ENCODE data around the gene AQP1. TPM values are rescaled to one million over a fixed set of nuclear protein-coding genes. Genes with fewer than 3 reads are reported as not detected.

AQP1 gene
- total and polyA plus RNA-seq, 4 donors: 8.9 to 76.3 (median 23.5) TPM

DNA sequence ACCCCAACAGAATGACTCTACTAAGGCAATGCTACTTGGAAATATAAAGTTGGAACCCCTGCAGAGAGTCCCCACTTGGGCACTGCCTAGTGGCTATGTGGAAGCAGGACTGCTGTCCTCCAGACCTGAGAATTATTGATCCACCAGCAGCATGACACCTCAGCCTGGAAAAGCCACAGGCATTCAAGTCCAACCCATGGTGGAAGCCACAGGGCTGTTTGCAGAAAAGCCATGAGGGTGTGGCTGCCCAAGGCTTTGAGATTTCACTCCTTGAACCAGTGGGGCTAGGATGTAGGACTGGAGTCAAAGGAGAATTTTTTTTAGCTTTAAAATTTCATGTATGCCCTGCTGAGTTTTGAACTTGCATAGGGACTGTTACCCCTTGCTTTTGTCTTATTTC, 38.5 kb downstream of the AQP1 start:
- Histone ChIP-seq H3K27ac (ENCODE audit: low read depth in 1 of 2, low read length in 2 of 2) (no peak overlapping the region), H3K27me3 (ENCODE audit: control insufficient read depth in 4 of 4, insufficient read depth in 4 of 4, low read length in 3 of 4) (no peaks in the 10 kb centered on the region), H3K9ac (ENCODE audit: low read depth in 1 of 2, low read length in 2 of 2) (no peak overlapping the region), H3K4me3 (ENCODE audit: low read depth in 1 of 3, low read length in 3 of 3) (no peak overlapping the region), H3K9me3 (ENCODE audit: control insufficient read depth in 4 of 4, low read length in 3 of 4) (no peaks in the 10 kb centered on the region), H3K36me3 (ENCODE audit: control insufficient read depth in 4 of 4, insufficient read depth in 3 of 4, low read depth in 1 of 4, low read length in 3 of 4) (no peaks in the 10 kb centered on the region), H3K4me1 (ENCODE audit: control insufficient read depth in 4 of 4, insufficient read depth in 4 of 4, low read length in 3 of 4) (no peaks in the 10 kb centered on the region)
- no peak for DNase-seq (ENCODE audit: low spot score)
- TF ChIP-seq, protein P1, sequence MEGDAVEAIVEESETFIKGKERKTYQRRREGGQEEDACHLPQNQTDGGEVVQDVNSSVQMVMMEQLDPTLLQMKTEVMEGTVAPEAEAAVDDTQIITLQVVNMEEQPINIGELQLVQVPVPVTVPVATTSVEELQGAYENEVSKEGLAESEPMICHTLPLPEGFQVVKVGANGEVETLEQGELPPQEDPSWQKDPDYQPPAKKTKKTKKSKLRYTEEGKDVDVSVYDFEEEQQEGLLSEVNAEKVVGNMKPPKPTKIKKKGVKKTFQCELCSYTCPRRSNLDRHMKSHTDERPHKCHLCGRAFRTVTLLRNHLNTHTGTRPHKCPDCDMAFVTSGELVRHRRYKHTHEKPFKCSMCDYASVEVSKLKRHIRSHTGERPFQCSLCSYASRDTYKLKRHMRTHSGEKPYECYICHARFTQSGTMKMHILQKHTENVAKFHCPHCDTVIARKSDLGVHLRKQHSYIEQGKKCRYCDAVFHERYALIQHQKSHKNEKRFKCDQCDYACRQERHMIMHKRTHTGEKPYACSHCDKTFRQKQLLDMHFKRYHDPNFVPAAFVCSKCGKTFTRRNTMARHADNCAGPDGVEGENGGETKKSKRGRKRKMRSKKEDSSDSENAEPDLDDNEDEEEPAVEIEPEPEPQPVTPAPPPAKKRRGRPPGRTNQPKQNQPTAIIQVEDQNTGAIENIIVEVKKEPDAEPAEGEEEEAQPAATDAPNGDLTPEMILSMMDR (IDR thresholded peaks at IDR 0.05; ENCODE audit: low read depth, low read length, missing input control): no peak
- TF ChIP-seq EGR1 (IDR thresholded peaks at IDR 0.05; ENCODE audit: low read depth in 2 of 2) (no peak), GABPA (IDR thresholded peaks at IDR 0.05 in 1 of 2, conservative IDR thresholded peaks at IDR 0.05 in 1 of 2) (no peak), TAF1 (conservative IDR thresholded peaks at IDR 0.05) (no peak), JUND (IDR thresholded peaks at IDR 0.05) (no peak), RXRA (IDR thresholded peaks at IDR 0.05) (no peak), HNF4G (IDR thresholded peaks at IDR 0.05) (no peak), YY1 (IDR thresholded peaks at IDR 0.05) (no peak), NR2F2 (IDR thresholded peaks at IDR 0.05) (no peak)
- TF ChIP-seq, protein P2, sequence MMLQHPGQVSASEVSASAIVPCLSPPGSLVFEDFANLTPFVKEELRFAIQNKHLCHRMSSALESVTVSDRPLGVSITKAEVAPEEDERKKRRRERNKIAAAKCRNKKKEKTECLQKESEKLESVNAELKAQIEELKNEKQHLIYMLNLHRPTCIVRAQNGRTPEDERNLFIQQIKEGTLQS (IDR thresholded peaks at IDR 0.05): no peak
- TF ChIP-seq, protein P3, sequence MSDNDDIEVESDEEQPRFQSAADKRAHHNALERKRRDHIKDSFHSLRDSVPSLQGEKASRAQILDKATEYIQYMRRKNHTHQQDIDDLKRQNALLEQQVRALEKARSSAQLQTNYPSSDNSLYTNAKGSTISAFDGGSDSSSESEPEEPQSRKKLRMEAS (IDR thresholded peaks at IDR 0.05): no peak

DNA sequence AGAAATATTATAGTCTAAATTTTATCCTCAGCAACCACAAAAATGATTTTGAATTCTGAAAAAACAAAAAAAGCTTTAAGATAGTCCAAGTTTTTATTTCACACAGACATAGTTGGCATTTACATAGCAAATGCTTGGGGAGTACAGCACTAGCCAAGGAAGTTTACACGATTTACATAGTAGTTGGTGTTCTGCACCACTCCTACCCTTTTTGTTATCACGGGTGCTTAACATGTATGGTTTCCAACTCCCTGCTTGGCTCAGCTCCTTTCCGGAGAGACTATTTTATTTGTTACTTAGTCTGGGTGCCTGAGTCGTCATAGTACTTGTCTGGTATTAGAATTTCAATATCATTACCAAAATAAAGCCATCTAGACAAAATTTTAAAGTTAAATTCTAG, 43.3 kb downstream of the AQP1 start:
- no peaks in the 10 kb centered on the region for H3K27me3 ChIP-seq (ENCODE audit: control insufficient read depth in 4 of 4, insufficient read depth in 4 of 4, low read length in 3 of 4)
- H3K36me3 ChIP-seq (ENCODE audit: control insufficient read depth in 4 of 4, insufficient read depth in 3 of 4, low read depth in 1 of 4, low read length in 3 of 4): no peaks in the 10 kb centered on the region
- no peak overlapping the region for H3K4me3 ChIP-seq (ENCODE audit: low read depth in 1 of 3, low read length in 3 of 3)
- no peak for TF ChIP-seq GABPA (IDR thresholded peaks at IDR 0.05 in 1 of 2, conservative IDR thresholded peaks at IDR 0.05 in 1 of 2)
- no peak overlapping the region for H3K27ac ChIP-seq (ENCODE audit: low read depth in 1 of 2, low read length in 2 of 2)
- no peaks in the 10 kb centered on the region for H3K9me3 ChIP-seq (ENCODE audit: control insufficient read depth in 4 of 4, low read length in 3 of 4)
- no peak overlapping the region for H3K9ac ChIP-seq (ENCODE audit: low read depth in 1 of 2, low read length in 2 of 2)
- WGBS: 64% methylated on average over 4 of the region's 4 CpGs
- no peaks in the 10 kb centered on the region for H3K4me1 ChIP-seq (ENCODE audit: control insufficient read depth in 4 of 4, insufficient read depth in 4 of 4, low read length in 3 of 4)
- DNase-seq (ENCODE audit: low spot score): no peak

DNA sequence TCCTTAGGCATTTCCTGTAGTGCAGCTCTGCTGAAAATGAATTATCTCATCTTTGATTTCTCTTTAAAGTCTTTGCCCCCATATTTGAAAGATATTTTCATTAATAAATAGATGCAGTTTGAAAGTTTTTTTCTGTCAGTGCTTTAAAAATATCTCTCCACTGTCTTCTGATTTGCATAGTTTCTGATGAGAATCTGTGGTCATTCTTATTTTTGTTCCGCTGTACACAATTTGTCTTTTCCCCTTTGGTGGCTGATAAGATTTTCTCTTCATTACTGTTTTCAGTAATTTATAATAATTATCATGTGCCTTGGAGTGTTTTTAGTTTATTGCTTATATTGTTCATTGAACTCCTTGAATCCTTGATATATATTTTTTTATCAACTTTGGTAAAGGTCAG, 45.1 kb downstream of the AQP1 start:
- Histone ChIP-seq H3K27me3 (ENCODE audit: control insufficient read depth in 4 of 4, insufficient read depth in 4 of 4, low read length in 3 of 4) (no peaks in the 10 kb centered on the region), H3K4me1 (ENCODE audit: control insufficient read depth in 4 of 4, insufficient read depth in 4 of 4, low read length in 3 of 4) (no peaks in the 10 kb centered on the region), H3K4me3 (ENCODE audit: low read depth in 1 of 3, low read length in 3 of 3) (no peak overlapping the region), H3K9me3 (ENCODE audit: control insufficient read depth in 4 of 4, low read length in 3 of 4) (no peaks in the 10 kb centered on the region), H3K9ac (ENCODE audit: low read depth in 1 of 2, low read length in 2 of 2) (no peak overlapping the region), H3K27ac (ENCODE audit: low read depth in 1 of 2, low read length in 2 of 2) (no peak overlapping the region), H3K36me3 (ENCODE audit: control insufficient read depth in 4 of 4, insufficient read depth in 3 of 4, low read depth in 1 of 4, low read length in 3 of 4) (no peaks in the 10 kb centered on the region)
- 100% methylated on average over 1 of the region's 1 CpG for WGBS
- DNase-seq (ENCODE audit: low spot score): no peak
- TF ChIP-seq NR2F2 (IDR thresholded peaks at IDR 0.05) (no peak), RAD21 (IDR thresholded peaks at IDR 0.05) (no peak)

DNA sequence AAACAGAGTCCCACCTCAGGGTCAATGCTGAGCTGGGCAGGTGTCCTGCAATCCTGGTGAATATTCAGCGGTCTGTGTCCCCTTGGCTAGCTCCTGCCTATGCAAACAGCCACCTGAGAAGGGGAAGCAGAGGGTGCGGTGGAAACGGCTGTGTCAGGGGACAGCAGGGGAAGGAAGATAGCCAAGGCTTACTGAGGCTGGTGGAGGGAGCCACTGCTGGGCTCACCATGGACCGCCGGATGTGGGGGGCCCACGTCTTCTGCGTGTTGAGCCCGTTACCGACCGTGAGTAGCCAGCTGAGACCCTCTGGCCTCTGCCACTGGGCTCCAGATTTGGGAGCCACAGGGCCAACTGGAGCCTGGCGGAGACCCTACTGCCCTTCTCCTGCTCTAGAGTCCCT, 52.2 kb downstream of the AQP1 start, which contains the start of gene GHRHR:
Gene GHRHR (plus strand): TSS at position 112 of the 400 bp plus-strand sequence. CDS start 116 bp downstream, at position 228.
- Histone ChIP-seq H3K27me3 (ENCODE audit: control insufficient read depth in 4 of 4, insufficient read depth in 4 of 4, low read length in 3 of 4) (no peaks in the 10 kb centered on the region), H3K36me3 (ENCODE audit: control insufficient read depth in 4 of 4, insufficient read depth in 3 of 4, low read depth in 1 of 4, low read length in 3 of 4) (no peaks in the 10 kb centered on the region), H3K9me3 (ENCODE audit: control insufficient read depth in 4 of 4, low read length in 3 of 4) (no peaks in the 10 kb centered on the region), H3K27ac (ENCODE audit: low read depth in 1 of 2, low read length in 2 of 2) (no peak within 1 kb of the TSS), H3K9ac (ENCODE audit: low read depth in 1 of 2, low read length in 2 of 2) (no peak within 1 kb of the TSS), H3K4me3 (ENCODE audit: low read depth in 1 of 3, low read length in 3 of 3) (no peak within 1 kb of the TSS), H3K4me1 (ENCODE audit: control insufficient read depth in 4 of 4, insufficient read depth in 4 of 4, low read length in 3 of 4) (no peaks in the 10 kb centered on the region)
- WGBS: 85% methylated on average over 11 of the region's 11 CpGs
- TF ChIP-seq, protein P1 (IDR thresholded peaks at IDR 0.05; ENCODE audit: low read depth, low read length, missing input control): no peak
- DNase-seq (ENCODE audit: low spot score): no peak
